ACC112 (cell line): ENCODE data around the gene DTNB.

ENCODE experiments used
- H2AFZ ChIP-seq: fragments of 200-600 bp; sonication (generic); one replicate; pipeline ENCODE4 v1.6.0; 2017; ENCODE audit warnings: antibody characterized with exemption, low read length; ENCODE audit not compliant: unreplicated experiment
- H3K27ac ChIP-seq: fragments of 200-600 bp; sonication (generic); 2 replicates; pipeline ENCODE4 v1.5.1; 2014; ENCODE audit warnings: low read depth, mild to moderate bottlenecking, antibody characterized with exemption, low read length, moderate library complexity
- H3K27me3 ChIP-seq: fragments of 200-600 bp; sonication (generic); 2 replicates; pipeline ENCODE4 v1.6.1; 2014; ENCODE audit warnings: mild to moderate bottlenecking, antibody characterized with exemption, low read length, moderate library complexity, mixed read lengths; ENCODE audit not compliant: insufficient read depth
- H3K36me3 ChIP-seq: fragments of 200-600 bp; sonication (generic); 2 replicates; pipeline ENCODE4 v1.6.1; 2016; ENCODE audit warnings: mild to moderate bottlenecking, antibody characterized with exemption, low read length, moderate library complexity, mixed read lengths; ENCODE audit not compliant: insufficient read depth
- H3K4me1 ChIP-seq: fragments of 200-600 bp; sonication (generic); one replicate; pipeline ENCODE4 v1.6.1; 2016; ENCODE audit warnings: low read length, mixed read lengths; ENCODE audit not compliant: insufficient read depth, unreplicated experiment, control insufficient read depth
- H3K4me3 ChIP-seq: fragments of 200-600 bp; sonication (generic); 2 replicates; pipeline ENCODE4 v1.5.1; 2014; ENCODE audit warnings: mild to moderate bottlenecking, low read depth, low read length
- H3K79me2 ChIP-seq: fragments of 200-600 bp; sonication (generic); one replicate; pipeline ENCODE4 v1.6.0; 2016; ENCODE audit warnings: low read length; ENCODE audit not compliant: control insufficient read depth, unreplicated experiment, insufficient read depth

Gene DTNB

DNA sequence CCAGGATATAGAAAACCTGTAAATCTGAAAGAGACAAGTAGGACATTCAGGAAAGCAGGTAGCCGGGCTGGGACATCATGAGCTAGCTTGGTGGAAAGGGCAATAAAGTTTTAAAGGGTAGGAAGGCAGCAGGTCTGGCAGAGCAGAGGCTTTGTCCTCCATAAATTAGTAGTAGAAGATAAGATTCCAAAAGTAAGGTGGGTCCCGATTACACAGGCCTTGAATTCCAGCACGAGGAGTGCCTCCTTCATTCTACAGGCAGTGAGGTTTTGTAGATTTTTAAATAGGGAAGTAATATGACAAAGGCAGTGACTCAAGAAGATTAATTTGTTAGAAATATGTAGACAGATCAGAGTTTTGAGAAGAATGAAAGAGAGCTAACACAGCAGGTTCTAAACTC lies 160.7 kb downstream of the DTNB start:
- Histone ChIP-seq H3K4me1 (peaks cover 13% of the 10 kb centered on the region), H2AFZ (no peak overlapping the region), H3K27ac (no peak overlapping the region), H3K79me2 (no peaks in the 10 kb centered on the region), H3K27me3 (no peaks in the 10 kb centered on the region), H3K4me3 (no peak overlapping the region), H3K36me3 (no peaks in the 10 kb centered on the region)

GRCh38 chr2:25506226-25506625 lies 167.2 kb downstream of the DTNB start:
- Histone ChIP-seq H3K79me2 (no peaks in the 10 kb centered on the region), H2AFZ (no peak overlapping the region), H3K27ac (no peak overlapping the region), H3K4me3 (no peak overlapping the region), H3K4me1 (no peaks in the 10 kb centered on the region), H3K36me3 (no peaks in the 10 kb centered on the region), H3K27me3 (no peaks in the 10 kb centered on the region)

DNA sequence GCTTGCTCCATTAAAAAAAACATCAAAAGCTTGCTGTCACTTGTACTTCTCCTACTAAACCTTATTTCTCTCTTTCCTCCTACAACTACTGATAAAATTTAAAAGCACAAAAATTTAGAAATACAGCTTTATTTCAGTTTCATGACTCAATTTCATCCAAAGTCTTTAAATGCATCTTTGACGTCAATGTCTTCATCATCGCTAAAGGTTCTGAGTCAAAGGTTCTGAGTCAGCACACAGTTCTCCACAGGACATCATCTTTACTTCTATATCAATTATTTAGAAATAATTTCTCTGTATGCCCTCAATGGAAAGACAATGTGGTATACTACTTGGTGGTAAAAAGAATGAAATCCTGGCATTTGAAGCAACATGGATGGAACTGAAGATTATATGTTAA lies 167.8 kb downstream of the DTNB start:
- H3K4me3 ChIP-seq, result no peak overlapping the region
- no peak overlapping the region for H2AFZ ChIP-seq
- no peaks in the 10 kb centered on the region for H3K79me2 ChIP-seq
- H3K27ac ChIP-seq, result no peak overlapping the region
- no peaks in the 10 kb centered on the region for H3K36me3 ChIP-seq
- H3K27me3 ChIP-seq, result no peaks in the 10 kb centered on the region
- no peaks in the 10 kb centered on the region for H3K4me1 ChIP-seq

GRCh38 chr2:25505182-25505581 lies 168.2 kb downstream of the DTNB start:
- Histone ChIP-seq H3K27ac (no peak overlapping the region), H3K4me3 (no peak overlapping the region), H3K4me1 (no peaks in the 10 kb centered on the region), H3K36me3 (no peaks in the 10 kb centered on the region), H3K79me2 (no peaks in the 10 kb centered on the region), H3K27me3 (no peaks in the 10 kb centered on the region), H2AFZ (no peak overlapping the region)

DNA sequence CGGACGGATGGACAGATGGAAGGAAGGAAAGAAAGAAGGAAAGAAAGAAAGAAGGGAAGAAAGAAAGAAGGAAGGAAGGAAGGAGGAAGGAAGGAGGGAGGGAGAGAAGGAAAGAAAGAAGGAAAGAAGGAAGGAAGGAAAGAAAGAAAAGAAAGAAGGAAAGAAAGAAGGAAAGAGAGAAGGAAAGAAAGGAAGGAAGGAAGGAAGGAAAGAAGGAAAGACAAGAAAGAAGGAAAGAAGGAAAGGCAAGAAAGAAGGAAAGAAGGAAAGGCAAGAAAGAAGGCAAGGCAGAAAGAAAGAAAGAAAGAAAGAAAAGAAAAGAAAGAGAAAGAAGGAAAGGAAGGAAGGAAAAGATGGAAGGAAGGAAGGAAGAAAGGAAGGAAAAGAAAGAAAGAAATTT lies 169.1 kb downstream of the DTNB start:
- Histone ChIP-seq H3K27ac (no peak overlapping the region), H3K4me3 (no peak overlapping the region), H3K79me2 (no peaks in the 10 kb centered on the region), H3K36me3 (no peaks in the 10 kb centered on the region), H3K4me1 (no peaks in the 10 kb centered on the region), H2AFZ (no peak overlapping the region), H3K27me3 (no peaks in the 10 kb centered on the region)

- H3K36me3 ChIP-seq, result no peaks in the 10 kb centered on the region
- no peaks in the 10 kb centered on the region for H3K27me3 ChIP-seq
- H3K4me1 ChIP-seq, result no peaks in the 10 kb centered on the region
- H3K79me2 ChIP-seq, result no peaks in the 10 kb centered on the region
- no peak overlapping the region for H3K4me3 ChIP-seq
- H2AFZ ChIP-seq, result no peak overlapping the region
- H3K27ac ChIP-seq, result no peak overlapping the region
Observed at GRCh38 chr2:25499157-25499556, 174.2 kb downstream of the DTNB start.

- Histone ChIP-seq H3K4me1 (no peaks in the 10 kb centered on the region), H3K36me3 (no peaks in the 10 kb centered on the region), H3K27ac (no peak overlapping the region), H2AFZ (no peak overlapping the region), H3K79me2 (no peaks in the 10 kb centered on the region), H3K4me3 (no peak overlapping the region), H3K27me3 (no peaks in the 10 kb centered on the region)
Observed at GRCh38 chr2:25497918-25498407, 175.4 kb downstream of the DTNB start.

DNA sequence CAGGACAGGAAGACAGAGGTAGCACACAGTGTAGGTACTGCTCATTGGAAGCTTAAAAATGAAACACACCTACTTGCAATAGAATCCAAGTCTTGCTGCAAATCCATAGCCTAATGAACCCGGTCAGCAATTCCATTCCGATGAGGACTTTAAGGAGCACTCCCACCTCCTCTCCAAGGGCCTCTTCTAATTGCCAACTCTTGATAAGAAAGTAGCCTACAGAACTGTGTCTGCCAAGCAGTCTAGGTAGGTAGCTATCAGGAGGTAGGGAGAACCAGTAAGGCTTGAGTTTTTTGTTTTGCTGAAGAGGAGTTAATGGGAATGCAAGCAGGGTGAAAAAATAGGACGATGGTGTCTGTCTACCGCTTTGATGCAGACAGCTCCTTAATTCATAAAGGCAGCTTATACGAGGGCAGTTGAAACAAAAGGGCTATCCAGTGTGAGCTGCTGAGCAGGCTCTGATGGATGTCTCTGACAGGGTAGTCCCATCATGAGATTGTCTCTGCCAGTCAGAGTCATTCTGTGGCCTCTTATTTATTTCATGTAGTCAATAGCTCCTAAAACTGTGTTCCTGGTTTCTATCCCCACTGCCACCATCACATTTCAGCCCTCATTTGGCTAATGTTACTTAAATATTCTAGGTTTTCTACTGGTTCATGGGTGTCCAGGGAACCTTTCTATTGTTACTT lies 176.0 kb downstream of the DTNB start:
- no peak overlapping the region for H2AFZ ChIP-seq
- no peak overlapping the region for H3K27ac ChIP-seq
- peaks cover 2% of the 10 kb centered on the region for H3K4me1 ChIP-seq
- H3K79me2 ChIP-seq, result no peaks in the 10 kb centered on the region
- no peaks in the 10 kb centered on the region for H3K36me3 ChIP-seq
- no peaks in the 10 kb centered on the region for H3K27me3 ChIP-seq
- no peak overlapping the region for H3K4me3 ChIP-seq

DNA sequence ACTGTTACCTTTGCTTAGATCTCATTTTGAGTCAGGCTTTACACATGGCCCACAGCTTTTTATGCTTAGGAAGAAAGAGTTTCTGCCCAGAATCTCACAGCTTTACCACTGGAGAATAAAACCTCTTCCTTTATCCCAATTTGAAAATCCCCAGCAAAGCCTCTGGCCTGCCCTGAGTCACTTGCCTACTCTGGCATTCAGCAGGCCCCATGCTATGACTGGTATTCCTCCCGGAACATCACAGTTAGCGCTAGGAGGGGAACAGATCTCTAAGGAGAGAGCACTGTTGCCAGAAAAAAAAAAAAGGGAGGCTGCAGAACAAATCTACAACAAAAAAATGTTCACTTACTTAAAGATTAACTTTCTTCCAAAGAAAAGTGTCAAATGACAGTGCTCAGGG lies 178.8 kb downstream of the DTNB start:
- H3K79me2 ChIP-seq, result no peaks in the 10 kb centered on the region
- peaks cover 21% of the 10 kb centered on the region for H3K4me1 ChIP-seq
- no peak overlapping the region for H3K27ac ChIP-seq
- no peak overlapping the region for H3K4me3 ChIP-seq
- H3K36me3 ChIP-seq, result no peaks in the 10 kb centered on the region
- H2AFZ ChIP-seq, result no peak overlapping the region
- H3K27me3 ChIP-seq, result no peaks in the 10 kb centered on the region

GRCh38 chr2:25493207-25493606 lies 180.2 kb downstream of the DTNB start:
- Histone ChIP-seq H3K27ac (no peak overlapping the region), H3K4me1 (peaks cover 21% of the 10 kb centered on the region), H3K36me3 (no peaks in the 10 kb centered on the region), H3K27me3 (no peaks in the 10 kb centered on the region), H3K4me3 (no peak overlapping the region), H2AFZ (no peak overlapping the region), H3K79me2 (no peaks in the 10 kb centered on the region)

GRCh38 chr2:25492726-25493125 lies 180.7 kb downstream of the DTNB start:
- Histone ChIP-seq H3K27me3 (no peaks in the 10 kb centered on the region), H3K36me3 (no peaks in the 10 kb centered on the region), H2AFZ (no peak overlapping the region), H3K27ac (no peak overlapping the region), H3K79me2 (no peaks in the 10 kb centered on the region), H3K4me3 (no peak overlapping the region), H3K4me1 (peaks cover 21% of the 10 kb centered on the region)
